ENCODE data around the gene LMOD2.
A peak's percentile ranks its signal among the peaks of the same experiment; 100 is the strongest.

Gene LMOD2

DNA sequence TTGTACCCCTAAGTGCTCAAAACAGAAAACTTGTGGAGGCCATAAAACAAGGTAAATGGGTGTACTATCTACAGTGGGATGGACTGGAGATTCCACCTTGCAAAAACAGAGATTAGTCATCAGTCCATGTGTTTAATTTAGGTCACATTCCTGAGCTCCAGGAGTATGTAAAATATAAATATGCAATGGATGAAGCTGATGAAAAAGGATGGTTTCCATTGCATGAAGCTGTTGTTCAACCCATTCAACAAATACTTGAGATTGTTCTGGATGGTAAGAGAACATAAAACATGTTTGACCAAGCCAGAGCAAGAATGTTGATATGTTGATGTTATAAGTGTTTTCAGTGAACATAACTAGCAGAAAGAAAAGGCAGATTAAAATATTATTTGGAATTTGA, 39.4 kb upstream of the LMOD2 start:
- peak; percentile 30 for DNase-seq (ENCODE audit: low read depth)
- H3K4me3 ChIP-seq (ENCODE audit: low read length) = no peak overlapping the region
- TF ChIP-seq, protein P1, sequence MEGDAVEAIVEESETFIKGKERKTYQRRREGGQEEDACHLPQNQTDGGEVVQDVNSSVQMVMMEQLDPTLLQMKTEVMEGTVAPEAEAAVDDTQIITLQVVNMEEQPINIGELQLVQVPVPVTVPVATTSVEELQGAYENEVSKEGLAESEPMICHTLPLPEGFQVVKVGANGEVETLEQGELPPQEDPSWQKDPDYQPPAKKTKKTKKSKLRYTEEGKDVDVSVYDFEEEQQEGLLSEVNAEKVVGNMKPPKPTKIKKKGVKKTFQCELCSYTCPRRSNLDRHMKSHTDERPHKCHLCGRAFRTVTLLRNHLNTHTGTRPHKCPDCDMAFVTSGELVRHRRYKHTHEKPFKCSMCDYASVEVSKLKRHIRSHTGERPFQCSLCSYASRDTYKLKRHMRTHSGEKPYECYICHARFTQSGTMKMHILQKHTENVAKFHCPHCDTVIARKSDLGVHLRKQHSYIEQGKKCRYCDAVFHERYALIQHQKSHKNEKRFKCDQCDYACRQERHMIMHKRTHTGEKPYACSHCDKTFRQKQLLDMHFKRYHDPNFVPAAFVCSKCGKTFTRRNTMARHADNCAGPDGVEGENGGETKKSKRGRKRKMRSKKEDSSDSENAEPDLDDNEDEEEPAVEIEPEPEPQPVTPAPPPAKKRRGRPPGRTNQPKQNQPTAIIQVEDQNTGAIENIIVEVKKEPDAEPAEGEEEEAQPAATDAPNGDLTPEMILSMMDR (conservative IDR thresholded peaks at IDR 0.05; ENCODE audit: low read length) = no peak

GRCh38 chr7:123621707-123622106, 34.0 kb upstream of the LMOD2 start:
- no peak overlapping the region for H3K4me3 ChIP-seq (ENCODE audit: low read length)
- no peak for DNase-seq (ENCODE audit: low read depth)
- TF ChIP-seq, protein P1 (conservative IDR thresholded peaks at IDR 0.05; ENCODE audit: low read length) = no peak

GRCh38 chr7:123622660-123623386, 32.8 kb upstream of the LMOD2 start:
- TF ChIP-seq, protein P1 (conservative IDR thresholded peaks at IDR 0.05; ENCODE audit: low read length) = no peak
- no peak overlapping the region for H3K4me3 ChIP-seq (ENCODE audit: low read length)
- DNase-seq (ENCODE audit: low read depth) = no peak

DNA sequence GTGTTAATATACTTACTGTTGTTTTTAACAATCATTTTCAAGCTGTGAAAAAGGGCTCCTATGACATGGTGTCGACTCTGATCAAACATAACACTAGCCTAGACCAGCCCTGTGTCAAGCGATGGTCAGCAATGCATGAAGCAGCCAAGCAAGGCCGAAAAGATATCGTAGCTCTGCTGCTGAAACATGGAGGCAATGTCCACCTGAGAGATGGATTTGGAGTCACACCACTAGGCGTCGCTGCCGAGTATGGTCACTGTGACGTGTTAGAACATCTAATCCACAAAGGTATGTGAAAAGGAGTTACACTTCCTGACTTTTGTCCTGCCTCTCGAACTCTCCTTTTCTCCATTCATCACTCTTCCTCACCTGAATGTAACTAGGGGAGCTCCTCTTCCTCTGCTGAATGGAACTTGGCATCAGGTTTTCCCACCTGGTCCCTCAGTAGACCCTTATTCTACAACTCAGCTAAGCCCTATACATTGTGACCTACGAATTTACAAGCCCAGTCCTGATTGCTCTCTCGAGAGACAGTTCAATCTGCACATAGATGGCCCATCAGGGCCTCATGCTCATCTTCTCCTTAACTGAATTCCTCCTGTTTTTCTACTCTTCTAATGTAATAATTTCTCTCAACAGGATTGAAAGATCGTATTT, 31.0 kb upstream of the LMOD2 start:
- peak; percentile 3 for DNase-seq (ENCODE audit: low read depth)
- TF ChIP-seq, protein P1 (conservative IDR thresholded peaks at IDR 0.05; ENCODE audit: low read length) = peak; percentile 53
- H3K4me3 ChIP-seq (ENCODE audit: low read length) = no peak overlapping the region

DNA sequence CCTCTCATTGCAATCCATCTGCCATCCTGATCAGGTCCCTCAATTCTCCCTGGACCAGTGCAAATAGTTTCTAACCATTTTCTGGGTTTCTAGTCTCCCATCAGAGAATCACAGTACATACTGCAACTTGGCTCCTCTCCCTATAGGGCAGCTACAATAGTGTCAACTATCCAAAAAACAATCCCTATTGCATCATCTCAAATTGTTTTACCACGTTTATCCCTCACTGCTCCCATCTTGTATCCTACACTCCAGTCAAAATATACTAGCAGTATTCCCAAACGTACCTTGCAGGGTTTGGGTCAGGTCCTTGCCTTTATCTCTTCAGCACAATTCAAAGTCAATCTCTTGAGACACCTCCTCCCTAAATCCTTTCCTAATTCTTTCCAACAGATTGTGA, 30.4 kb upstream of the LMOD2 start:
- TF ChIP-seq, protein P1 (conservative IDR thresholded peaks at IDR 0.05; ENCODE audit: low read length) = no peak
- H3K4me3 ChIP-seq (ENCODE audit: low read length) = no peak overlapping the region
- DNase-seq (ENCODE audit: low read depth) = no peak

- no peak overlapping the region for H3K4me3 ChIP-seq (ENCODE audit: low read length)
- TF ChIP-seq, protein P1 (conservative IDR thresholded peaks at IDR 0.05; ENCODE audit: low read length) = no peak
- DNase-seq (ENCODE audit: low read depth) = no peak
These were observed 27.8 kb upstream of the LMOD2 start for GRCh38 chr7:123627851-123628250.

DNA sequence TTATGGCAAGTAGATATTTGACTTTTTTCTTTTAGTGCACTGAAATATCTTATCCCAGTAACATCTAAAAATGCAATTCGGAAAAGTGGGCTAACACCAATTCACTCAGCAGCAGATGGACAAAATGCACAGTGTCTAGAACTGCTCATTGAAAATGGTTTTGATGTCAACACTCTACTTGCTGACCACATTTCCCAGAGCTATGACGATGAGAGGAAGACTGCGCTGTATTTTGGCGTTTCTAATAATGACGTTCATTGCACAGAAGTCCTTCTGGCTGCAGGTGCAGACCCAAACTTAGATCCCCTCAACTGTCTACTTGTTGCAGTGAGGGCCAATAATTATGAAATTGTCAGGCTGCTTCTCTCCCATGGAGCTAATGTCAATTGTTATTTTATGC, 26.8 kb upstream of the LMOD2 start:
- no peak for DNase-seq (ENCODE audit: low read depth)
- TF ChIP-seq, protein P1 (conservative IDR thresholded peaks at IDR 0.05; ENCODE audit: low read length) = no peak
- H3K4me3 ChIP-seq (ENCODE audit: low read length) = no peak overlapping the region
